ENCODE results near the gene SLC35F6. TPM values are rescaled to one million over a fixed set of nuclear protein-coding genes. Genes with fewer than 3 reads are reported as not detected.

The SLC35F6 gene
- total and polyA plus RNA-seq, 2 donors (not counting 3 experiments of a cell fraction or from before 2014, with no cell fraction given): 34.6 to 39.8 TPM

DNA sequence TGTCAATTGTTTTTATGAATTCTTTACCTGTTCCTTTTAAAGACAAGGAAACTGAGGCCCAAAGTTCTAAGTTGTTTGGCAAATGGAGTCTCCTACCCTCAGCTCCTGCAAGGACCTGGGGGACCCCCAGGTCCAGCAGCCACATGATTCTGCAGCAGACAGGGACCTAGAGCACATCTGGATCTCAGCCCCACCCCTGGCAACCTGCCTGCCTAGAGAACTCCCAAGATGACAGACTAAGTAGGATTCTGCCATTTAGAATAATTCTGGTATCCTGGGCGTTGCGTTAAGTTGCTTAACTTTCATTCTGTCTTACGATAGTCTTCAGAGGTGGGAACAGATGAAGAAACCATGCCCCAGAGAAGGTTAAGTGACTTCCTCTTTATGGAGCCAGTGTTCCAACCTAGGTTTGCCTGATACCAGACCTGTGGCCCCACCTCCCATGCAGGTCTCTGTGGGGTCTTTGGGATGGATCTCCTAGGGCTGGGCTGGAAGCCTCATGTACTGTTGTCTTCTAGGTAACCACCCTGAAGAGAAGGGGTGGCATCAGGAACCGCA lies 16.2 kb downstream of the SLC35F6 start:
- Histone ChIP-seq H3K4me2 (ENCODE audit: insufficient read depth, low read length) (no peak overlapping the region), H3K9me3 (replicated peaks; ENCODE audit: control insufficient read depth, insufficient read depth, low read length) (no peaks in the 10 kb centered on the region), H3K27me3 (ENCODE audit: control insufficient read depth in 2 of 2, insufficient read depth in 2 of 2, low read length in 2 of 2) (no peaks in the 10 kb centered on the region), H3K36me3 (ENCODE audit: control insufficient read depth in 2 of 2, extremely low read depth in 1 of 2, insufficient read depth in 2 of 2, low read length in 2 of 2) (peaks cover 7 to 23% of the 10 kb centered on the region in 2 experiments), H3K4me3 (replicated peaks in 1 of 3; ENCODE audit: insufficient read depth in 1 of 3, low read depth in 1 of 3, low read length in 3 of 3) (no peak overlapping the region), H4K20me1 (replicated peaks; ENCODE audit: control insufficient read depth, extremely low read depth, insufficient read depth, low read length) (no peaks in the 10 kb centered on the region), H3K9me1 (replicated peaks; ENCODE audit: control insufficient read depth, extremely low read depth, insufficient read depth, low read length) (no peaks in the 10 kb centered on the region), H3K79me2 (ENCODE audit: control insufficient read depth, insufficient read depth, low read length) (no peaks in the 10 kb centered on the region), H3K27ac (ENCODE audit: insufficient read depth, low read depth, low read length) (no peak overlapping the region), H3K9ac (replicated peaks; ENCODE audit: extremely low read depth, insufficient read depth, low read length) (no peak overlapping the region), H2AFZ (ENCODE audit: low read depth, low read length) (no peak overlapping the region), H3K4me1 (ENCODE audit: control insufficient read depth, extremely low read depth, insufficient read depth, low read length) (peaks cover 5% of the 10 kb centered on the region)
- no peak for TF ChIP-seq POLR2A (IDR thresholded peaks at IDR 0.05; ENCODE audit: low read depth, low read length)
- TF ChIP-seq POLR2AphosphoS5 (IDR thresholded peaks at IDR 0.05; ENCODE audit: insufficient read depth, low read depth, low read length): no peak
- no peak for TF ChIP-seq EZH2 (IDR thresholded peaks at IDR 0.05; ENCODE audit: borderline replicate concordance, low read depth, low read length, severe bottlenecking)
- TF ChIP-seq, protein P1, sequence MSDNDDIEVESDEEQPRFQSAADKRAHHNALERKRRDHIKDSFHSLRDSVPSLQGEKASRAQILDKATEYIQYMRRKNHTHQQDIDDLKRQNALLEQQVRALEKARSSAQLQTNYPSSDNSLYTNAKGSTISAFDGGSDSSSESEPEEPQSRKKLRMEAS (IDR thresholded peaks at IDR 0.05; ENCODE audit: insufficient read depth, insufficient read length): no peak
- TF ChIP-seq GATA2 (IDR thresholded peaks at IDR 0.05; ENCODE audit: insufficient read depth, insufficient read length, low read depth, low read length): no peak
- TF ChIP-seq JUN (IDR thresholded peaks at IDR 0.05; ENCODE audit: borderline replicate concordance, insufficient read depth, insufficient read length, low read depth): no peak
- TF ChIP-seq MYC (IDR thresholded peaks at IDR 0.05; ENCODE audit: low read depth, low read length): no peak
- TF ChIP-seq FOS (IDR thresholded peaks at IDR 0.05; ENCODE audit: borderline replicate concordance, insufficient read depth, low read length): no peak
- TF ChIP-seq, protein P2, sequence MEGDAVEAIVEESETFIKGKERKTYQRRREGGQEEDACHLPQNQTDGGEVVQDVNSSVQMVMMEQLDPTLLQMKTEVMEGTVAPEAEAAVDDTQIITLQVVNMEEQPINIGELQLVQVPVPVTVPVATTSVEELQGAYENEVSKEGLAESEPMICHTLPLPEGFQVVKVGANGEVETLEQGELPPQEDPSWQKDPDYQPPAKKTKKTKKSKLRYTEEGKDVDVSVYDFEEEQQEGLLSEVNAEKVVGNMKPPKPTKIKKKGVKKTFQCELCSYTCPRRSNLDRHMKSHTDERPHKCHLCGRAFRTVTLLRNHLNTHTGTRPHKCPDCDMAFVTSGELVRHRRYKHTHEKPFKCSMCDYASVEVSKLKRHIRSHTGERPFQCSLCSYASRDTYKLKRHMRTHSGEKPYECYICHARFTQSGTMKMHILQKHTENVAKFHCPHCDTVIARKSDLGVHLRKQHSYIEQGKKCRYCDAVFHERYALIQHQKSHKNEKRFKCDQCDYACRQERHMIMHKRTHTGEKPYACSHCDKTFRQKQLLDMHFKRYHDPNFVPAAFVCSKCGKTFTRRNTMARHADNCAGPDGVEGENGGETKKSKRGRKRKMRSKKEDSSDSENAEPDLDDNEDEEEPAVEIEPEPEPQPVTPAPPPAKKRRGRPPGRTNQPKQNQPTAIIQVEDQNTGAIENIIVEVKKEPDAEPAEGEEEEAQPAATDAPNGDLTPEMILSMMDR (IDR thresholded peaks at IDR 0.05; ENCODE audit: extremely low read depth in 1 of 2, insufficient read depth in 1 of 2, low read depth in 1 of 2, low read length in 2 of 2): no peak
- dilution Hi-C loops (cut with MboI; ENCODE audit: extremely low pct_ligation_motif_present, low sequenced_read_pairs) (no loop called here), intact Hi-C loops (cut with micrococcal nuclease) (no loop called here)
- BruUV-seq (replicated peaks): TSS peak; percentile 15
- ChIA-PET POLR2A (no interaction called here), CTCF (interaction anchor here (1.1 kb wide), 1 partner anchor 8 kb away, joined by 3 read pairs; no protein-coding TSS in a partner anchor)
- DNase-seq (ENCODE audit: low read depth, low spot score) (no peak), FAIRE-seq (no peak)

Data from endothelial cell of umbilical vein (primary cell).